NT2/D1 (cell line): Measurements from ENCODE around the gene ZMYND19.

Experiments used
- SUZ12 ChIP-seq: IDR thresholded peaks from 2 replicates; pipeline ENCODE4 v1.6.1; 2011; ENCODE audit not compliant: insufficient read length, insufficient read depth; ENCODE audit errors: extremely low read depth
- YY1 ChIP-seq: IDR thresholded peaks from 2 replicates; pipeline ENCODE4 v1.6.1; 2011; ENCODE audit not compliant: insufficient read length, insufficient read depth

DNA sequence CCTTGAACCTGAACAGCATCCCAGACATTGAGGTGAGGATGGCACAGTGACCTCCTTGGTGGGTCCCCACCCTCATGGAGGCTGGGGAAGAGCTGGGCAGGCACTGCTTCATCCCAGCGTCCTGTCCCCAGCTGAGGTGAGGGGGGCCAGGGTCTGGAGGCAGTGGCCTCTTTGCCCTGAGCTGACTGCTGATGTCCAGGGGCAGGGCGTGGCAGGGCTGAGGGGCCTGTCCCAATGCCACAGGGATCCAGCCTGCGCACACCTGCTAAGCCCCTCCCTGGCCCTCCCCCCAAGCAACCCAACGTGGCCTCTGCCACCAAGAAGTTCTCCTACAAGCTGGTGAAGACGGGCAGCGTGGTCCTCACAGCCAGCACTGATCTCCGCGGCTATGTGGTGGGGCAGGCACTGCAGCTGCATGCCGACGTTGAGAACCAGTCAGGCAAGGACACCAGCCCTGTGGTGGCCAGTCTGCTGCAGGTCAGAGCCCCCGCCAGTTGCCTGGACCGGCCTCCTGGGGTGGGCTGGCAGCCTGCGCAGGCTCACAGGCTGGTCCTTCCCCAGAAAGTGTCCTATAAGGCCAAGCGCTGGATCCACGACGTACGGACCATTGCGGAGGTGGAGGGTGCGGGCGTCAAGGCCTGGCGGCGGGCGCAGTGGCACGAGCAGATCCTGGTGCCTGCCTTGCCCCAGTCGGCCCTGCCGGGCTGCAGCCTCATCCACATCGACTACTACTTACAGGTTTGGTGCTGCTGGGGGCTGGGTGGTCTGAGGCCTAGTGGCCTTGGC, 23.6 kb upstream of the ZMYND19 start:
- TF ChIP-seq YY1 (no peak), SUZ12 (no peak)
